ACC112 (cell line): ENCODE measurements around the gene MXD3.
"Not testable (repeated sequence)": the region's sequence is repeated elsewhere in the genome, so short reads cannot be mapped to it uniquely, and the experiment has no call there.

ENCODE experiments used
- H2AFZ ChIP-seq: fragments of 200-600 bp; sonication (generic); one replicate; pipeline ENCODE4 v1.6.0; 2017; ENCODE audit warnings: antibody characterized with exemption, low read length; ENCODE audit not compliant: unreplicated experiment
- H3K27ac ChIP-seq: fragments of 200-600 bp; sonication (generic); 2 replicates; pipeline ENCODE4 v1.5.1; 2014; ENCODE audit warnings: low read depth, mild to moderate bottlenecking, antibody characterized with exemption, low read length, moderate library complexity
- H3K27me3 ChIP-seq: fragments of 200-600 bp; sonication (generic); 2 replicates; pipeline ENCODE4 v1.6.1; 2014; ENCODE audit warnings: mild to moderate bottlenecking, antibody characterized with exemption, low read length, moderate library complexity, mixed read lengths; ENCODE audit not compliant: insufficient read depth
- H3K36me3 ChIP-seq: fragments of 200-600 bp; sonication (generic); 2 replicates; pipeline ENCODE4 v1.6.1; 2016; ENCODE audit warnings: mild to moderate bottlenecking, antibody characterized with exemption, low read length, moderate library complexity, mixed read lengths; ENCODE audit not compliant: insufficient read depth
- H3K4me1 ChIP-seq: fragments of 200-600 bp; sonication (generic); one replicate; pipeline ENCODE4 v1.6.1; 2016; ENCODE audit warnings: low read length, mixed read lengths; ENCODE audit not compliant: insufficient read depth, unreplicated experiment, control insufficient read depth
- H3K4me3 ChIP-seq: fragments of 200-600 bp; sonication (generic); 2 replicates; pipeline ENCODE4 v1.5.1; 2014; ENCODE audit warnings: mild to moderate bottlenecking, low read depth, low read length
- H3K79me2 ChIP-seq: fragments of 200-600 bp; sonication (generic); one replicate; pipeline ENCODE4 v1.6.0; 2016; ENCODE audit warnings: low read length; ENCODE audit not compliant: control insufficient read depth, unreplicated experiment, insufficient read depth

The MXD3 gene

GRCh38 chr5:177261510-177261909 is 50.2 kb downstream of the MXD3 start:
- H3K4me3 ChIP-seq = no peak overlapping the region
- H3K36me3 ChIP-seq = peaks cover 26% of the 10 kb centered on the region
- H3K27me3 ChIP-seq = no peaks in the 10 kb centered on the region
- H3K79me2 ChIP-seq = no peaks in the 10 kb centered on the region
- H2AFZ ChIP-seq = no peak overlapping the region
- no peaks in the 10 kb centered on the region for H3K4me1 ChIP-seq
- no peak overlapping the region for H3K27ac ChIP-seq

GRCh38 chr5:177260961-177261360 is 50.7 kb downstream of the MXD3 start:
- peaks cover 27% of the 10 kb centered on the region for H3K36me3 ChIP-seq

DNA sequence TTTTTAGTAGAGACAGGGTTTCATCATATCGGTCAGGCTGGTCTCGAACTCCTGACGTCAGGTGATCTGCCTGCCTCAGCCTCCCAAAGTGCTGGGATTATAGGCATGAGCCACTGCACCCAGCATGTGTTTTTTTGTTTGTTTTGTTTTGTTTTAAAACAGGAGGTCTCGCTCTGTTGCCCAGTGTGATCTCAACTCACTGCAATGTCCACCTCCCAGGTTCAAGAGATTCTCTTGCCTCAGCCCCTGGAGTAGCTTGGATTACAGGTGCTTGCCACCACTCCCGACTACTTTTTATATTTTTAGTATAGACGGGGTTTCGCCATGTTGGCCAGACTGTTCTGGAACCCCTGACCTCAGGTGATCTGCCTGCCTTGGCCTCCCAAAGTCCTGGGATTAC is 53.0 kb downstream of the MXD3 start:
- not testable (repeated sequence) for H3K27me3 ChIP-seq, H2AFZ ChIP-seq, H3K27ac ChIP-seq, H3K4me1 ChIP-seq, H3K79me2 ChIP-seq, H3K4me3 ChIP-seq
- H3K36me3 ChIP-seq = peaks cover 24% of the 10 kb centered on the region

More at GRCh38 chr5:177260961-177261360, 50.7 kb downstream of the MXD3 start:
- no peaks in the 10 kb centered on the region for H3K79me2 ChIP-seq
- no peaks in the 10 kb centered on the region for H3K27me3 ChIP-seq
- H3K4me1 ChIP-seq = no peaks in the 10 kb centered on the region
- no peak overlapping the region for H3K27ac ChIP-seq
- no peak overlapping the region for H2AFZ ChIP-seq
- no peak overlapping the region for H3K4me3 ChIP-seq
